ENCODE data around the gene TSPAN1. TPM values are rescaled to one million over a fixed set of nuclear protein-coding genes. Genes with fewer than 3 reads are reported as not detected.
A peak's percentile ranks its signal among the peaks of the same experiment; 100 is the strongest.
"Not testable (repeated sequence)": the region's sequence is repeated elsewhere in the genome, so short reads cannot be mapped to it uniquely, and the experiment has no call there.

The TSPAN1 gene
- total RNA-seq, 1 donor from 2014 or later = 1.1 TPM

DNA sequence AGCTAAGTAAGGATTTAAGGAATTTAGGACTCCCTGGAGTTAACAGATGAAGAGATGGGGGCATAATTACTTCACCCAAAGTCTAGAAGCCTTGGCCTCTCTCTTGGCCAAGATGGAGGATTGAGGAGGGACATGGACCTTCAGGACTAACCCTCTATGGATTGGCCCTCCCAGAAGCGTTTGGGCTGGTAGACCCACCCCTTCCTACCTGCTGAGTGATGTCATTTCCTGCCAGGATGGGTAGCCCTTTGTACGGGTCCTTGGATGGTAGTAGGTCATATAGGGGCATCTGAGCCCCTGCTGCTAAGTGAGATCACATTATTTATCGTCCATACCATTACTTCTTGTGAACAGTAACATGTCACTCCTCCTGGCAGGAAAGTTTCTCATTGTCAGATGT lies 45.9 kb downstream of the TSPAN1 start:
- Mint-ChIP-seq H3K4me3 (ENCODE audit: unreplicated experiment) (no peak overlapping the region), H3K9me3 (ENCODE audit: unreplicated experiment) (no peaks in the 10 kb centered on the region), H3K4me1 (ENCODE audit: unreplicated experiment) (peaks cover 17% of the 10 kb centered on the region), H3K36me3 (ENCODE audit: low read depth, unreplicated experiment) (no peaks in the 10 kb centered on the region), H3K27me3 (ENCODE audit: unreplicated experiment) (peaks cover 10% of the 10 kb centered on the region), H3K27ac (ENCODE audit: unreplicated experiment) (no peak overlapping the region)
- no peak for TF ChIP-seq CTCF (IDR thresholded peaks at IDR 0.05; ENCODE audit: unreplicated experiment)
- DNase-seq (ENCODE audit: low spot score) = no peak

GRCh38 chr1:46221749-46222148 lies 46.9 kb downstream of the TSPAN1 start:
- Mint-ChIP-seq H3K27me3 (ENCODE audit: unreplicated experiment) (peaks cover 10% of the 10 kb centered on the region), H3K36me3 (ENCODE audit: low read depth, unreplicated experiment) (no peaks in the 10 kb centered on the region), H3K4me1 (ENCODE audit: unreplicated experiment) (peaks cover 17% of the 10 kb centered on the region), H3K9me3 (ENCODE audit: unreplicated experiment) (no peaks in the 10 kb centered on the region), H3K27ac (ENCODE audit: unreplicated experiment) (no peak overlapping the region), H3K4me3 (ENCODE audit: unreplicated experiment) (no peak overlapping the region)
- DNase-seq (ENCODE audit: low spot score) = no peak
- TF ChIP-seq CTCF (IDR thresholded peaks at IDR 0.05; ENCODE audit: unreplicated experiment) = no peak

DNA sequence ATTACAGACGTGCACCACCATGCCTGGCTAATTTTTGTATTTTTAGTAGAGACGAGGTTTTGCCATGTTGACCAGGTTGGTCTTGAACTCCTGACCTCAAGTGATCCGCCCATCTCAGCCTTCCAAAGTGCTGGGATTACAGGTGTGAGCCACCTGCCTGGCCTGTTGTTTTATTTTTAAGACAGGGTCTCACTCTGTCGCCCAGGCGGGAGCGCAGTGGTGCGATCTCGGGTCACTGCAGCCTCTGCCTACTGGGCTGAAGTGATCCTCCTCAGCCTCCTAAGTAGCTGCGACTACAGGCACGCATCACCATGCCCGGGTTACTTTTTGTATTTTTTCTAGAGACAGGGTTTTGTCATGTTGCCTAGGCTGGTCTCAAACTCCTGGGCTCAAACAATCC lies 48.2 kb downstream of the TSPAN1 start:
- H3K4me3 Mint-ChIP-seq (ENCODE audit: unreplicated experiment); H3K27ac Mint-ChIP-seq (ENCODE audit: unreplicated experiment); DNase-seq (ENCODE audit: low spot score); H3K9me3 Mint-ChIP-seq (ENCODE audit: unreplicated experiment); H3K36me3 Mint-ChIP-seq (ENCODE audit: low read depth, unreplicated experiment): not testable (repeated sequence)
- peaks cover 10% of the 10 kb centered on the region for H3K27me3 Mint-ChIP-seq (ENCODE audit: unreplicated experiment)
- H3K4me1 Mint-ChIP-seq (ENCODE audit: unreplicated experiment) = peaks cover 17% of the 10 kb centered on the region

GRCh38 chr1:46223472-46223943 lies 48.6 kb downstream of the TSPAN1 start:
- H3K4me1 Mint-ChIP-seq (ENCODE audit: unreplicated experiment) = peaks cover 17% of the 10 kb centered on the region
- TF ChIP-seq CTCF (IDR thresholded peaks at IDR 0.05; ENCODE audit: unreplicated experiment) = peak; percentile 87
- no peaks in the 10 kb centered on the region for H3K36me3 Mint-ChIP-seq (ENCODE audit: low read depth, unreplicated experiment)
- peak; percentile 56 for DNase-seq (ENCODE audit: low spot score)
- no peak overlapping the region for H3K27ac Mint-ChIP-seq (ENCODE audit: unreplicated experiment)
- no peak overlapping the region for H3K4me3 Mint-ChIP-seq (ENCODE audit: unreplicated experiment)
- H3K9me3 Mint-ChIP-seq (ENCODE audit: unreplicated experiment) = no peaks in the 10 kb centered on the region
- H3K27me3 Mint-ChIP-seq (ENCODE audit: unreplicated experiment) = peaks cover 10% of the 10 kb centered on the region

- H3K4me1 Mint-ChIP-seq (ENCODE audit: unreplicated experiment) = peaks cover 17% of the 10 kb centered on the region
- H3K27ac Mint-ChIP-seq (ENCODE audit: unreplicated experiment) = no peak overlapping the region
- no peaks in the 10 kb centered on the region for H3K36me3 Mint-ChIP-seq (ENCODE audit: low read depth, unreplicated experiment)
- H3K27me3 Mint-ChIP-seq (ENCODE audit: unreplicated experiment) = peaks cover 7% of the 10 kb centered on the region
- H3K4me3 Mint-ChIP-seq (ENCODE audit: unreplicated experiment) = no peak overlapping the region
- DNase-seq (ENCODE audit: low spot score) = no peak
- TF ChIP-seq CTCF (IDR thresholded peaks at IDR 0.05; ENCODE audit: unreplicated experiment) = no peak
- no peaks in the 10 kb centered on the region for H3K9me3 Mint-ChIP-seq (ENCODE audit: unreplicated experiment)
Observed at GRCh38 chr1:46224966-46225365, 50.1 kb downstream of the TSPAN1 start.

DNA sequence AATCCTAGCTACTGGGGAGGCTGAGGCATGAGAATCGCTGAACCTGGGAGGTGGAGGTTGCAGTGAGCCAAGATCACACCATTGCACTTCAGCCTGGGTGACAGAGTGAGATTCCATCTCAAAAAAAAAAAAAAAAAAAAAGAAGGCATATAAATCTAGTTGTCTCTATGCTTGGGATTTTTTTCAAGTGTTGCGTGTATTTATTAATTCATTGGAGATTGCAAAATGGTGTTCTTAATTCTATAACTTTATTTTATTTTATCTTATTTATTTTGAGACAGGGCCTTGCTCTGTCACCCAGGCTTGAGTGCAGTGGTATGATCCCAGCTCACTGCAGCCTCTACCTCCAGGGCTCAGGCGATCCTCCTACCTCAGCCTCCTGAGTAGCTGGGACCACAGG lies 56.3 kb downstream of the TSPAN1 start:
- H3K27me3 Mint-ChIP-seq (ENCODE audit: unreplicated experiment) = not testable (repeated sequence)

More for the DNA sequence above, 56.3 kb downstream of the TSPAN1 start:
- not testable (repeated sequence) for H3K27ac Mint-ChIP-seq (ENCODE audit: unreplicated experiment); H3K4me3 Mint-ChIP-seq (ENCODE audit: unreplicated experiment); H3K9me3 Mint-ChIP-seq (ENCODE audit: unreplicated experiment); DNase-seq (ENCODE audit: low spot score); H3K4me1 Mint-ChIP-seq (ENCODE audit: unreplicated experiment); H3K36me3 Mint-ChIP-seq (ENCODE audit: low read depth, unreplicated experiment)

Other genes with a start within 250 kb of the TSPAN1 start
- 38.1 TPM for gene PIK3R3, start 42.5 kb upstream of the TSPAN1 start, total RNA-seq (ENCODE audit: unreplicated experiment)
- not detected for gene P3R3URF, start 1.4 kb downstream of the TSPAN1 start, total RNA-seq (ENCODE audit: unreplicated experiment)
- gene POMGNT1, start 23.3 kb downstream of the TSPAN1 start, total RNA-seq (ENCODE audit: unreplicated experiment) = 37.8 TPM
- 0.41 TPM for gene LURAP1, start 28.2 kb downstream of the TSPAN1 start, total RNA-seq (ENCODE audit: unreplicated experiment)
- gene RAD54L, start 72.7 kb downstream of the TSPAN1 start, total RNA-seq (ENCODE audit: unreplicated experiment) = 9.3 TPM
- gene LRRC41, start 128.5 kb downstream of the TSPAN1 start, total RNA-seq (ENCODE audit: unreplicated experiment) = 73.5 TPM
- 317 TPM for gene UQCRH, start 128.6 kb downstream of the TSPAN1 start, total RNA-seq (ENCODE audit: unreplicated experiment)
- 27.8 TPM for gene NSUN4, start 165.7 kb downstream of the TSPAN1 start, total RNA-seq (ENCODE audit: unreplicated experiment)
- 2.7 TPM for gene FAAH, start 219.2 kb downstream of the TSPAN1 start, total RNA-seq (ENCODE audit: unreplicated experiment)